Right forelimb (tissue), 1 donor: ENCODE data around the gene MYBPH.
A peak's percentile ranks its signal among the peaks of the same experiment; 100 is the strongest.

ENCODE experiments used
- DNase-seq: peaks from one replicate; pipeline ENCODE4 v3.0.0-alpha.2; 2018

The MYBPH gene

DNA sequence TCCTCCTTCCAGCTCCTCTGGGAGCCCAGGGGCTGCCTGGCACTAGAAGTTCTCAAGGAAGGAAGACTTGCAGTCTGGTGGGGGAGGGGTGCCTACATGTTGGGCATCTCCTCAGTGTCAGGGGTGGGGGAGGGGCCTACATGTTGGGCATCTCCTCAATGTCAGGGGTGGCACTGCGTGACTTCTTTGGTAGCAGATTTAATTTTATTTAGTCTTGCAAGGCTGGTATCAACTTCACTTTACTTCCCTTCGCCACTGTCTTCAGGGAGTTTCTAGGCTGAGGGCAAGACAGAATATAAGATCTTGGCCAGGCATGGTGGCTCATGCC is 29.6 kb downstream of the MYBPH start:
- DNase-seq = no peak

DNA sequence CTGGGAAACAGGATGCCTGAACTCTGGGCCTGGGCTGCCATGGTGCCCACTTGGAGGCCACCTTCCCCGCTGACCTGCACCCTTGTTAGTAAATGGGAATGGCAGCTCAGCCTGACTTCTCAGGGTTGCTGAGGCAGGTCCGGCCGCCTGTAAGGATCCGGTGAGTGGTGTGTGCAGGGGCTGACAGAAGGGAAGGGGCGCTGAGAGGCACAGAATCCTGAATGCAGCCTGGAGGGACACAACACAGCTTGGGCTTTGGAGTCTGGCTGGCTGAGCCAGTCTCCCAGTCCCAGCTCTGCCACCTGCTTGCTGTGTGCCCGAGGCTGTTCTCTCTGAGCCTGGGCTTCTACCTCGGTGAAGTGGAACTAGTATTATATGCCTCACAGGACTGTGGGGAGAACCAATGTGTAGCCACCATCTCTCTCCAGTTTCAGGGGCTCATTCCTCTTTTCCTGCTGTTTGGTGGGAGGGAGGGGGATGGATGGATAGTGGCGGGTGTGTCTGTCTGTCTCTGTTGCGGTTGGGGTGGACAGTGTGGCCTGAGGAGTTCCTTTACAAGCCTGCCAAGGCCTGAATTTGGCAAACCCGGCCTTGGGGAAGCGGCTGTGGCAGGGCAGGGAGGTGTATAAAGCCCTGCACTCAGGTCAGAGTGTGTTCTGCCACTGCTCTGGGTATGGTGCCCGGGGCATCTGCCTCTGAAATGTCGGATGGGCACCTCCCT is 30.1 kb downstream of the MYBPH start:
- no peak for DNase-seq

DNA sequence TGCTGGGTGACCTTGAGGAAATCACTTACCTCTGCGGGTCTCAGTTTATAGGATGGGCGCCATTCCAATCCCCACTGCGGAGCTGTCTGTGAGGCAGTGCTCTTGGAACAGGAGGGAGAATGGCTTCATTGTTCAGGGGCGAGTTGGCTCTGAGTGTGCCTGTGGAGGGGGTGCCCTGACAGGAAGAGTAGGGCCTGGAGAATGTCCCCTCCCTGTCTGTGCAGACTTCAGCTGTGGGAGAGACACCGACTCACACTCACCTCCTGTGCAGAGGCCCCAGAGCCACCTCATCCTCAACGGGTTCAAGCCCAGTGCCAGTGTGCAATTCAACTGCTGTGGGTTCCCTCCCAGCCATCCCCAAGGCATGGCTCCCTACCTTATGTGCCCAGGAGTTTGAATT is 31.0 kb downstream of the MYBPH start:
- no peak for DNase-seq

DNA sequence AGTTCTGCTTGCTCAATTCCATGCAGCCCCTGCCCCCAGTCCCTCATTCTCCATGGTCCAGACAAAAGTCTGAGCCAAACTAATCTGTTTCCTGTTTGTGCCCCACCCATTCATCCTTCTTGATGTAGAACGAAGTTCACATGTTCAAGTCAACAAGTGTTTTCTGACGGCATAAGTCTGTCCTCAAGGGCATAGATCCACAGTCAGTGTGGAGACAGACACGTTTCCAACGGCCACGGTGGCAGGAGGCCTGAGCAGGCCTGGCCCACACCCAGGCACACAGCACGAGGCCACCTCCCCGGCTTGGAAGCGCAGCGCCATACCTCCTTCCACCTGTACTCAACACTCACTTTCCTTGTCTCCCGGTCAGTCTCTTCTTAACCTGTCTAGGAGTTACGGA is 32.0 kb downstream of the MYBPH start:
- DNase-seq = no peak

DNA sequence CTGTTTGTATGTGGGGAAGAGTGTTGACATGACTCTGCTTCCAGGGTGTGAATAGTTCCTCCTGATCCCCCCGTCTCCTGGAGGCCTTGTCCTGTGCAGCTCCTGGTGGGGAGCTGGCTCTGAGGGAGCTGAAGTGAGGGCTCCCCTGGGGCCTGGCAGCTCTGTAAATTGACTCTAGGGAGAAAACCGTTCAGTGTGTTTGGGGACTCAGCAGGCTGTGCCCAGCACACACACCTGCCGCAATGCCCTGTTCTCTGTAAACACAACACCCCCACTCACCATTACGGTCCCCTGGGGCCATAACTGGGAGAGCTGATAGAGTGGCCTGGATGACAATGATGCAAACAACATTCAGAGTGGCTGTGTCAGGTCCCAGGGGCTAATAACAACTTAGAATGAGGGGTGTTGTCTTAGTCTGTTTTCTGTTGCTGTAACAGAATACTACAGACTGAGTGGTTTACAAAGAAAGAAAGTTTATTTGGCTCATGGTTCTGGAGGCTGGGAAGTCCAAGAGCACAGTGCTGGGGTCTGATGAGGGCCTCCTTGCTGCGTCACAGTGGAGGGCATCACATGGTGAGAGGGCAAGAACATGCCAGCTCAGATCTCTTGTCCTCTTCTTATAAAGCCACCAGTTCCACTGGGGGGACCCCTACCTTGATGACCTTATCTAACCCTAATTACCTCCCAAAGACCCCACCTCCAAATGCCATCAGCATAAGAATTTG is 32.8 kb downstream of the MYBPH start:
- DNase-seq = no peak

DNA sequence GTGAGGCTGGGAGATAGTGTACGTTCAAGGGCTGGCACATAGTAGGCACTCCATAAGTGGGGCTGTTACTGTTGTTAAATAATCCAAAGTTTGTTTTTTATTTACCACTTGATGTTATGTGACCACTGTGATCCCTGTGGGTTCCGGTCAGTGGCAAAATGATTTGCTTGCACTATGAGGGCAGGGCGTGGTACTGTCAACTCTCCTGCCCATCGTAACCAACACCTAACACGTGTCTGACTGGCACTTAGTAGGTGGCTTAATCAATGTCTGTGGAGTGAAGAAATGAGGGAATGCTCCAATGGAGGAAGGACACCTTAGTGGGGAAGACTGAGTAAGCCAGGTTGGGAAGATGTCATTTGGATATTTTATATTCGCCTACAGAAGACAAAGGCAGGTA is 33.5 kb downstream of the MYBPH start:
- DNase-seq = no peak

DNA sequence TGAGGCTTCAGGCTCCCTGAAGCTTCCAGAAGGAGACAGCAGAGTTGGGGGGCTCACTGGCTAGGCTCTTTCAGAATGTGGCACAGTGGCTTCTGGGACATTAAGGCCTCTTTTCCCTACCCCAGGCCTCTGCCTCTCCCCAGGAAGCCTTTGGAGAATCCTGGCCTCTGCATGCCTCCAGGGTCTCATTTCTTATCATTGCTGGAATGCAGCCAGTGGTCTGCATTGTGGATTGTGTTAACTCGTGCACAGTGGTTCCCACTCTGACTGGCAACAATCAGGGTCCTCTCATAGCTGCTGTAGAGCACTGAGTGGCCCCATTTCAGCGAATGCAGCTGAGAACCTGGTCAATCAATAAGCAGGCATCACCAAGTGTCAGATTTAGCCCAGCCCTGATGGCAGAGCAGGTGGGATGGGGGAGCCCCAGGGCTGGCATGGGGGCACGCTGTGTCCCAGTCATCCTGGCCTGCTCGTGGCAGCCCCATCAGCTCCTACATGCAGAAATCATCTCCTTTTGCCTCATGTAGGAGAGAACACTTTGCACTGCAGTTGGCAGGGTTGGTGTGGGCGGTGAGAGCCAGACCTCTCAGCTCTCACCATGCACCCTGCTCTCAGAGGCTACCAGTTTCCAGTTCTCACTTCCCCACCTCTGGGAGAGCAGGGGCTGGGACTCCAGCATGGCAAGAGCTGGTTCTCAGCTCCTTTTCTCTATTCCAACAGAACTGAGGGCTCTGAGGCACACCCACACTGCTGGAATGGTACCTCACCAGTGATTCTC is 34.7 kb downstream of the MYBPH start:
- DNase-seq = no peak

DNA sequence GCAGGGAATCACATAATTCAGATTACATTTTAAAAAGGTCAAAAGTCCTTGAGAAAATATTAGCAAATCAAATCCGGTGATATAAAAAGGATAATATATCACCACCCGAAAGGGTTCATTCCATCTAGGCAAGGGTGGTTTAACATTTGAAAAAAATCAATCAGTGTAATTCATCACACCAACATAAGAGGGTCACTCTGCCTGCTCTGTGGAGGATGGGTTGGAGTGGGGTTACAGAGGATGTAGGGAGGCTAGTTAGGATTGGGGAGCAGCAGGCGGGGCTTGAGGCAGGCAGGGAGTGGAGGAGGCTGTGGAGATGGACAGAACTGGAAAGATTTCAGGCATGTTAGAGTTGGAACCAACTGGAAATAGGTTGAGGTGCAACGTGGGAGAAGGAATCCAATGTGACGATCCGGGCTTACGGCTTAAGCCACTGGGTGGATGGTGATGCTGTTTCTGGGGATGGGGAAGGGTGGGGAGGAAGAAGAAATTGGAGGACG is 35.6 kb downstream of the MYBPH start:
- no peak for DNase-seq

DNA sequence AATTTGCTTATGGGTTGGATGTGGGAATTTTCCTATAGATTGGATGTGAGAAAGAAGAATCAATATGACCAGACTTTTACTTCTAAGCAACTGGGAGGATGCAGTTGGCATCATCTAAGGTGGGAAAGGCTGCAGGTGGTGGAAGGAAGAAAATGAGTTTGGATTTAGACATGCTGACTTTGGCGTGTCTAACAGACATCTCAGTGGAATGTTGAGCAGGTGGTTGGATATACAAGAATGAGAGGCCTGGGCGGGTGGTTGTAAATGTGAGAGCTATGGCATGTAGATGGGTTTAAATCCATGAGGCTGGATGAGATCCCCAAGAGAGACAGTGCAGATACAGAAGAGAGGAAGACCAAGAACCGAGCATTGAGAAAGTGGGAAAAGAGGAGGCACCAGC is 37.6 kb downstream of the MYBPH start:
- no peak for DNase-seq

DNA sequence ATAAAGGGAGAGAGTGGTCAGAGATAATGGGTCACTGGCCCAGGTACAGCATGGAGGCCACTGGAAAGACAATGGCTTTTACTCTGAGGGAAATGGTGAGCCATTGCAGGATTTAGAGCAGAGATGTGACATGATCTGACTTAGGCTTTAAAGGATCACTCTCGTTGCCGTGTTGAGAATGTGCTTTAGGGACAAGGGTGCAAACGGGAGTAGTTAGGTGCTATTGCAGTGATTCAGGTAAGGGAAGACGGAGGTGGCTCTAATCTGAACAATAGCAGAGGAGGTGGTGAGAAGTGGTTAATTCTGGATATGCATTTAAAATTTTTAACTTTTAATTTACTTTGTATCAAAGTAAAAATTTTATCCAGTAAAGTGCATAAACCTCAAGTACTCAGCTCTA is 38.3 kb downstream of the MYBPH start:
- no peak for DNase-seq

DNA sequence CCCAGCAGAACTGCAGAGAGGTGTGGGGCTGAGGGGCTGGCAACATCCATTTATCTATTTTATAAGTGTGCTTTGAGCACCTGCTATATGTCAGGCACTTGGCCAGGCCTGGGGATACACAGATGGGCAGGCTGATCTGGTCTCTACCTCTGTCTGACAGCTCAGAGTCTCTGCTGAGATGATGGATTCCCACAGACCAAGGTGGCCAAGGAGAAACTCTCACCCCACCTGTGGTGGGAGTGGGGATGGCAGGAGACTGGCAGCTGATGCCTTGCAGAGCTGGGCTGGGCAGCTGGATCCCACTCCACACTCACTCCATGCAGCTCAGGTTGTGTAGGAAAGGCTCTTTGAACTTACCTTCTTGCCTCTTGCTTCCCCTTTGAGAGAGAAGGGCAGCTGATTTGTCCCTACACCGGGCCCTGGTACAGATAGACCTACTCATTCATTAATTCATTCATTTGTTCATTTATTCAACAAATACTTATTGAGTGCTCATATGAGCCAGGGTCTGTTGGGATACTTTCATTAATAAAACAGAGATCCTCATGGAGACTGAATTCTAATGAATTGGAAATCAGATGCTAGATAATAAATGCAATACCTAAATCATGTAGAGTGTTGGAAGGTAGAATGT is 39.1 kb downstream of the MYBPH start:
- DNase-seq = no peak

DNA sequence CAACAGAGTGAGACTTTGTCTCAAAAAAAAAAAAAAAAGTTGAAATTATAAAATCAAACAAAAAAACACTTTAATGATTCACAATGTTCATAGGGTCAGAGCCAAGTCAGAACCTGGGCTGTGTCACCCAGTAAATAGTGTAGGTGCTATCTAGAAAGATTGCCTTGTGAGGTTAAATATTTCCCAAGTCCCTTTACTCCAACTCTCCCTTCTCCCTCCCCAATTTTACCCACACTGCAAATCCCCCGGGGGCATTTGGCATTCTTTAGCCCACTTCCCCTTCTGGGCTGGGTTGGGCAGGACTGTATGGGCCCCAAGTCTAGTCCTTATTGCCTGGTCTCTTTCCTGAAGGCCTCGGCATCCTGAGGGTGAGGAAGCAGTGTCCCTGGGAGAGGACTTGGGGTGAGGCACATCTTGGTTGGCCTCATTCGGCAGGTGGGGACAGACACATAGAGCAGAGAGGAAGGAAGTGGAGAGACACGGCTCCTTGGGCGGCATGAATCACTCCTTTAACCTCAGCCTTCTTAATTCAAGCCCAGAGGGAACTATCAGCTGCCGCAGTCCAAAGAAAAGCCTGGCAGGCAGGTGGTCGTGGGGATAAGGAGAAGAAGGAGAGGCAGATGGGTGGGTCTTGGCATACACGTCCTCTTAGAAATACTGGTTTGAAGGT is 39.9 kb downstream of the MYBPH start:
- DNase-seq = no peak

DNA sequence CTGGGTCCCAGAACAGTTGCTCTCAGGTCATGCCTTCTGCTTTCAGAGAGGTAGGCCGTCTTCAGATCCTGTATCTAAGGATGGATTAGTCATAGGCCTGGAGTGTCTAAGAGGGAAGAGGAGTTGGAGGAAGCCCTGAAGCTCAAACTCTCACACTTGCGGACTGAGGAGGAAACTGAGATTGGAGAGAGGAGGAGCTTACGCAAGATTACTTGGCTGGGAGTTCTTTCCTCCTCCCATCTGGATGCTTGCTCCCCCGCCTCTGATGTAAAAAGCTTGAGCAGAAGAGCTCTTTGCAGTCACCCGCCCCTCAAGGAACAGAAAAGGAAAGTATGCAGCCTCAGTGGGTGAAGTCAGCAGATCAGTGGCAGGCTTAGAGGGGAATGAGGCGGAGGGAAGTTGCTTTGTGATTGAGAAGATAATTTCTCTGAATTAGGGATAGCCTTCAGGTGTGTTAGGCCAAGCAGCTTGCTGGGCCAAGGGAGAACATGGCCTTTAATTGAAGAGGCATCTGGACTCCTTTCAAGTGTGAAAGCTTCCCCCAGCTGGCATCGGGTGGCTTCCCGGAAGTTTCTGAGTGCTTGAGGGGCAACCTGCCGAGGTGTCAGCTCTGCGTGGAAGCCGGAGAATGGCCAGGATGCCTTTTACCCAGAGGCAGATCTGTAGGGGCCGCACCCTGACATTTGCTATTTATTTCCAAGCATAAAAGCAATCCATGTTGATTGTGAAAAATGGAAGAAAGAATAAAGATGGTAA is 41.5 kb downstream of the MYBPH start:
- no peak for DNase-seq

DNA sequence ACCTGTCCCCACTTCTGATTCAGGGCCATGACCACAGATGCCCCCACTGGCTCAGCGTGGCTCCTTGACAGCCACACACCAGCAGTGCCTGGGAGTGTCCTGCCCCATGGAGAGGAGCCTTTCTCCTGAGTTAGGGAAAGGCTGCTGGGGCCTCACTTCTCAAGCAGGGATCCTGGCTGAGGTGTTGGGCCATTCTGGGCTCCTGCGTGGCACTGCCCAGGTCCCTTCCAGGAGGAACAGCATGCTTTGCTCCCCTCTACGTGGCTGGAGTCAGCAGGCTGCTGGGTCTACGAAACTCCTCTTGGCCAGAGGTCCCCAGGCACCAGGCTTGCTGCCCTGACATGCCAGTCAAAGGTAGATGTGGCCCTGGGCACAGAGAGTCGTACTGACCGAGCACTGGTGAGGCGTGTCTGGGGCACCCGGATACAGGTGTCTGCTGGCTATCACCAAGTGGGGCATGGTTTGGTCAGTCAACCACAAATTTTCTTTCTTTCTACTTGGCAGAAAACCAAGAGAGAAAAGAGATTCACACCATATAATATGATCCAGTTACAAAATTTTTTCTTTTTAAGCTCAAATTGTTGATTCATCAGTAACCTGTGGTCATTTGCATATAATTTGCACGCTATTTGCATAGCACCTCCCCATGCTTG is 44.0 kb downstream of the MYBPH start:
- DNase-seq = no peak

DNA sequence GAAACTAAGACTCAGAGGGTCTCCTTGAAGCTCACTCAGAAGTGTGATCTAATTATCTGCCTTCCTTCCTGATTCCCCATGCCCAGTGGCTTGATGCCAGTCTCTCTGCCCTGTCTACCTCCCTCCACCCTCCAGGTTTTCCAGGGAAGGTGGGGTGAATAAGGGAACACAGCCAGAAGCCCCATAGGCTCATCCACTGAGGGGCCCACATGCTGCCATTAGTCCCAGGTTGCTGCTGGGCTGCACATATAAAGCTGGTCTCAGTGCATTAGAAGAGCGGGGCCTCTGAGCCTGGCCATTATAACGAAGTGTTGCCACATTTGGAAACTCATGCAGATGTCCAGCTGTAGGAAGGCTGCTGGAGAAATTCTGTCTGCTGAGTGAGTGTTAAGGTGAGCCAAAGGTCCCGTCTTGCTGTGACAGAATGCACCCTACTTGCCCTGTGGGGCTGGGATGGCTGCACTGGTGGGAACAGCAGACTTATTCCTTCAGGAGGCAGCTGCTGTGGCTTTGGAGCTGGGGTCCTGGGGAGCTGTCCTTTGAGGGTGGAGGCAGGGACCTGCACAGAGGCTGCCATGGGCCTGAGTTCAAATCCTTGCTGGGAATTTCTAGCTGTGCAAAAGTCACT is 45.2 kb downstream of the MYBPH start:
- peak; percentile 32 for DNase-seq

DNA sequence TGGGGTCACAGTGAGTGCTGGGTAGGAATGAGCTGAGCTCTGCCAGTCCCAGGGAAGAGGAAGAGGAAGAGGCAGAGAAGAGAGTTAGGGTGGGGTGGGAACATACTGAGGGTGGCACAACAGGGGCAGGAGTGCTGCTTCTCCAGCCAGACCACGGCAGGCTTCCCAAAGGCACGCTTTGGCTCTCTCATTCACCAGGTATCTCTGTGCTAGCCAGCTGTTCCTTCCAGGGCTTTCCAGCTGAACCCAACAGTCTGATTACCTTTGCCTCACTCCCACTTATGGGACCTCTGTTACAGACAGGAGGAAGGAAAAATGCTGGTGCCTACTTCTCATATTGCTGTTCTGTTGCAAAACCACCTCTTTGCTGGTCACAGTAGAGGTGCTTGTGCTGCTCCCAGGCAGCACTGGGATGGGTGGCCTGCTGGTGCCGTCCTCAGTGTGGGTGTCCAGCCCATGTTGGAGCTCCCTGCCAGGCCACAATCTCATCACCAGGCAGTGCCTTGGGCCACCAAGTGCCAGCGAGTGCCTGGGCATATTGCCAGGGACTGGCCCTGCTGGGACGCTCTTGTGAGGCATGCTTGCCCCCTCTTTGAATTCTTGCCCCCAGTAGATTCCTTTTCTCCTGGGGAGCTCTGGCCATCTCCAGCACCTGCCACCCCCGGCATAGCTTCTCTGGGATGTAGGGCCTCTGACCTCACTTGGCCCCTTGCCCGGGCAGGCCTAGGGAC is 46.0 kb downstream of the MYBPH start:
- peak; percentile 48 for DNase-seq

DNA sequence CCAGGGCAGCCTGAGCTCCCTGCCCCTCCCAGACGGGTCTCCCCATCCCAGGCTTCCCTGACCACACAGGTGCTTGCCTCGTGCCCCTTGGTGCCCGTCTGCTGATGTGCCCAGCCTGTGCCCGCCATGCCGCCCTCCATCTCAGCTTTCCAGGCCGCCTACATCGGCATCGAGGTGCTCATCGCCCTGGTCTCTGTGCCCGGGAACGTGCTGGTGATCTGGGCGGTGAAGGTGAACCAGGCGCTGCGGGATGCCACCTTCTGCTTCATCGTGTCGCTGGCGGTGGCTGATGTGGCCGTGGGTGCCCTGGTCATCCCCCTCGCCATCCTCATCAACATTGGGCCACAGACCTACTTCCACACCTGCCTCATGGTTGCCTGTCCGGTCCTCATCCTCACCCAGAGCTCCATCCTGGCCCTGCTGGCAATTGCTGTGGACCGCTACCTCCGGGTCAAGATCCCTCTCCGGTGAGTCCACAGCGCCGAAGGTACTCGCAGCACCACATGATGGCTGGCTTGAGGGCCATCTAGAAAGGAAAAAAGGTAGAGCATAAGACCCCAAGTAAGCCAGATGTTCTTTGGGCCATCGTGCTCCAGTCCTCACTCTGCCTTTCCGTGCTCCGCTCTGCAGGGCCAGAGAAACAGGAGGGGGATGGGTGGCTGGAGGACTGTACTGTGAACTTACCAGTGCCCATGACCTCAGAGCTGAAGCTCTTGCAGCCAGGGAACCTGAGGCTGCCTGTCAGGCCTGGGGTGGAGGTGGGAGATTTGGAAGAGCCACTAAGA is 46.7 kb downstream of the MYBPH start:
- peak; percentile 36 for DNase-seq

DNA sequence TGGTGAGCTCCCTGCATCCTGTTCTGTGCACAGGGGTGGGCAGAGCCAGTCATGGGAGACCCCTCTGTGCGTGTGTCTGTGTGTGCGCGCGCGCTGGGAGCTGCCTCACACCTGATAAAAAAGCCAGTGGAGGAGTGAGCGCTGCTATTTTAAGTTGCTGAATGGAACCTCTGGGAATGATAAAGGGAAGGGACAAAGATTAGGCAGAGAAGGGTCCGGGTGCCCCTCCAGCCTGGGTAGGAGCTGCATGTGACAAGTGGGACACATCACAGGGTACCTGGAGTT is 47.3 kb downstream of the MYBPH start:
- no peak for DNase-seq

DNA sequence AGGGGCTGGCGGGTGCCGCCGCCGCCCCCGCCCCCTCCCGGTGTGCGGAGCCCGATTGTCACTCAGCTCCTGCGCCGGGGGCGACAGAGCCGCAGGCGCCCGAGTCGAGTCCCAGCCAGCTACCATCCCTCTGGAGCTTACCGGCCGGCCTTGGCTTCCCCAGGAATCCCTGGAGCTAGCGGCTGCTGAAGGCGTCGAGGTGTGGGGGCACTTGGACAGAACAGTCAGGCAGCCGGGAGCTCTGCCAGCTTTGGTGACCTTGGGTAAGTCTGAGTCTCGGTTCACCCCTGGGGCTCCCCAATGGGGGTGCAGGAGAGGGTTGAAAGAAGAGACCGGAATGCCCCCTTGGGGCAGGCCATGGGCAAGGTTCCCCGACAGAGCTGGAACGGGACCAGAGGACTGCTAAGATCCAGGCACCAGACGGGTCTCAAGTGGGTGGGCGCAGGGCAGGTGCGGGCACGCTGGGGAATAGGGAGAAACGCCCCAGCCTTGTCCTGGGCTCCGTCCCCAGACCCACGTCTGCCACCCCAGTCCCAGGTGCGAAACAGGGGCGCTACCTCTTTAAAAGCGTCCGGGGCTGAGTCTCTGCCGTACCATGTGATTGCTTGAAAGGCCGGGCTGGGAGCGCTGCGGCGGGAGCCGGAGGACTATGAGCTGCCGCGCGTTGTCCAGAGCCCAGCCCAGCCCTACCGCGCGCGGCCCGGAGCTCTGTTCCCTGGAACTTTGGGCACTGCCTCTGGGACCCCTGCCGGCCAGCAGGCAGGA is 47.8 kb downstream of the MYBPH start, which contains the start of gene ADORA1:
Gene ADORA1 (plus strand): TSS at position 61 of the 765 bp plus-strand sequence. CDS start 1,116 bp downstream, outside the sequence.
- DNase-seq = peak; percentile 65
